ENCODE results near the gene IQGAP3. TPM values are rescaled to one million over a fixed set of nuclear protein-coding genes. Genes with fewer than 3 reads are reported as not detected.

IQGAP3 gene
- total RNA-seq, 1 experiment from 2014 or later = 25.6 TPM

- intact Hi-C loops (cut with micrococcal nuclease; ENCODE audit: unreplicated experiment) (no loop called here), in situ Hi-C loops (cut with HindIII; ENCODE audit: low pct_unique_long_range_greater_than_20kb, low sequenced_read_pairs) (no loop called here)
- TF ChIP-seq CTCF (IDR thresholded peaks at IDR 0.05) = no peak
- no peak for TF ChIP-seq SIN3A (IDR thresholded peaks at IDR 0.05; ENCODE audit: borderline replicate concordance, insufficient read depth, low read depth, low read length)
- TF ChIP-seq TCF7L2 (IDR thresholded peaks at IDR 0.05; ENCODE audit: low read depth, low read length) = no peak
- no peak for TF ChIP-seq REST (IDR thresholded peaks at IDR 0.05; ENCODE audit: insufficient read depth in 1 of 2, low read depth in 2 of 2, low read length in 1 of 2)
- TF ChIP-seq POLR2AphosphoS5 (IDR thresholded peaks at IDR 0.05; ENCODE audit: low read depth, low read length) = no peak
- no peak for ATAC-seq
- Histone ChIP-seq H3K4me3 (ENCODE audit: low read depth in 2 of 2, low read length in 2 of 2) (no peak overlapping the region), H3K27me3 (ENCODE audit: control insufficient read depth, insufficient read depth, low read length) (no peaks in the 10 kb centered on the region), H3K4me1 (ENCODE audit: control insufficient read depth, insufficient read depth, low read length) (no peaks in the 10 kb centered on the region), H3K27ac (ENCODE audit: low read length) (no peak overlapping the region), H3K36me3 (ENCODE audit: control insufficient read depth, insufficient read depth, low read length) (no peaks in the 10 kb centered on the region), H3K9me3 (ENCODE audit: control insufficient read depth, insufficient read depth, low read depth, low read length) (no peaks in the 10 kb centered on the region)
- DNase-seq (ENCODE audit: low read depth, low spot score) = no peak
- POLR2A ChIA-PET = no interaction called here
- CTCF ChIA-PET = interaction anchor here (0.5 to 1.3 kb wide), 3 partner anchors 35 to 120 kb away, joined by 3 to 10 read pairs (median 5); no protein-coding TSS in a partner anchor
- no TSS peak for BruUV-seq (replicated peaks)
These were observed 5.7 kb upstream of the IQGAP3 start for GRCh38 chr1:156578055-156578454.

GRCh38 chr1:156577550-156577949 is 5.2 kb upstream of the IQGAP3 start:
- ATAC-seq = no peak
- no peak overlapping the region for H3K27ac ChIP-seq (ENCODE audit: low read length)
- no peak overlapping the region for H3K4me3 ChIP-seq (ENCODE audit: low read depth in 2 of 2, low read length in 2 of 2)
- POLR2A ChIA-PET = interaction anchor here (0.6 kb wide), 1 partner anchor 120 kb away, joined by 3 read pairs; no protein-coding TSS in a partner anchor
- CTCF ChIA-PET = no interaction called here
- no peaks in the 10 kb centered on the region for H3K4me1 ChIP-seq (ENCODE audit: control insufficient read depth, insufficient read depth, low read length)
- H3K27me3 ChIP-seq (ENCODE audit: control insufficient read depth, insufficient read depth, low read length) = no peaks in the 10 kb centered on the region
- no TSS peak for BruUV-seq (replicated peaks)
- in situ Hi-C loops (cut with HindIII; ENCODE audit: low pct_unique_long_range_greater_than_20kb, low sequenced_read_pairs) = no loop called here
- no peak for DNase-seq (ENCODE audit: low read depth, low spot score)
- TF ChIP-seq REST (IDR thresholded peaks at IDR 0.05; ENCODE audit: insufficient read depth in 1 of 2, low read depth in 2 of 2, low read length in 1 of 2) (no peak), POLR2AphosphoS5 (IDR thresholded peaks at IDR 0.05; ENCODE audit: low read depth, low read length) (no peak), CTCF (IDR thresholded peaks at IDR 0.05) (no peak), TCF7L2 (IDR thresholded peaks at IDR 0.05; ENCODE audit: low read depth, low read length) (no peak), SIN3A (IDR thresholded peaks at IDR 0.05; ENCODE audit: borderline replicate concordance, insufficient read depth, low read depth, low read length) (no peak)
- intact Hi-C loops (cut with micrococcal nuclease; ENCODE audit: unreplicated experiment) = no loop called here
- H3K36me3 ChIP-seq (ENCODE audit: control insufficient read depth, insufficient read depth, low read length) = no peaks in the 10 kb centered on the region
- H3K9me3 ChIP-seq (ENCODE audit: control insufficient read depth, insufficient read depth, low read depth, low read length) = no peaks in the 10 kb centered on the region
